Activated CD4-positive, alpha-beta memory T cell treated with anti-CD3 and anti-CD28 coated beads, Interleukin-2, amount 10 ng/mL, durations not matched to agents 7 days and 5 days (primary cell): ENCODE data around the gene RANGAP1. TPM values are rescaled to one million over a fixed set of nuclear protein-coding genes. Genes with fewer than 3 reads are reported as not detected.

Source experiments
- CTCF ChIA-PET: fragments of 350-600 bp; sonication (Branson Sonifier 250); formaldehyde crosslinking; loops from one replicate; lab custom pipeline; 2021; ENCODE audit warnings: antibody characterized with exemption, inconsistent platforms; lab: Charles Lee
- POLR2A ChIA-PET: fragments of 350-600 bp; sonication (Branson Sonifier 250); formaldehyde crosslinking; loops from one replicate; lab custom pipeline; 2021; ENCODE audit warnings: antibody characterized with exemption; lab: Charles Lee
- DNase-seq: peaks from one replicate; pipeline ENCODE4 v3.0.0-alpha.2; 2020
- H3K27ac Mint-ChIP-seq: one replicate; pipeline ENCODE4 v1.8.0; 2021; ENCODE audit warnings: mild to moderate bottlenecking, mixed read lengths
- H3K27me3 Mint-ChIP-seq: one replicate; pipeline ENCODE4 v1.8.0; 2021; ENCODE audit warnings: mixed read lengths
- H3K36me3 Mint-ChIP-seq: one replicate; pipeline ENCODE4 v1.8.0; 2021; ENCODE audit warnings: low read depth, mixed read lengths
- H3K4me1 Mint-ChIP-seq: one replicate; pipeline ENCODE4 v1.8.0; 2021; ENCODE audit warnings: mixed read lengths
- H3K4me3 Mint-ChIP-seq: one replicate; pipeline ENCODE4 v1.8.0; 2021; ENCODE audit warnings: mild to moderate bottlenecking, mixed read lengths
- H3K9me3 Mint-ChIP-seq: one replicate; pipeline ENCODE4 v1.8.0; 2021; ENCODE audit warnings: mixed read lengths
- total RNA-seq, 2 experiments: library from RNA; stranded (reverse); gene quantifications; one replicate each; pipeline ENCODE4 v1.2.3, GENCODE V29; 2021

RANGAP1 gene
- total RNA-seq, 2 experiments from 2014 or later: 98.7 to 99.7 TPM

DNA sequence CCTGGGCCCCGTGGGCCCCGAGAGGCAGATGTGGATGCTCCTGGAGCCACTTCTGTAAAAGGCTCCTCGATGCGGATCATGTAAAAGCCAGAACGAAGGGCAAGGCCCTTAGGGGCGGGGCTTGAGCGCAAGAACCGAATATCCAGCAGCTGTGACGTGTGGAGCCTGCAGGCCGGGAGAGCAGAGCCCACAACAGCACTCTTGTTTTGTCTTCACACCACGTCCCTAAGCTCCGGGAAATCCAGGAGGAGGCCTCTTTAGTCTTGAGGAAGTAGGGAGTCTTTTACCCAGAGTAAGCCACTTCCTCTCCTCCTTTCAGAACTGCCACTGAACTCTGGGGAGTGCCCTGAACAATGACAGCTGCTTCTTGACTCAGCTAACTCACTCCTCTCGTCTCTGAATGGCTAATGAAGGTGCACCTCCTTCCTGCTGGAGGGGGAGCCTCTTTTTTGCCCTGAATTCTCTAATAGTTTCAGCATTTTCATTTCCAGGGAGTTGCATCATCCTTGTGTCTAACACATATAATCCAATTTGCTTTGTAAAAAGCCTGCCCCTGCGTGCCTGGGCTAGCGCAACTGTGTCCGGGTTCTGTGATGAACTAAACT, 68.3 kb downstream of the RANGAP1 start:
- POLR2A ChIA-PET: interaction anchor here (1.1 to 3.6 kb wide), 7 partner anchors 10 to 403 kb away, joined by 3 to 18 read pairs (median 6); partner anchors contain the start of genes ACO2, DESI1, PHF5A and RANGAP1
- Mint-ChIP-seq H3K36me3 (peaks cover 53% of the 10 kb centered on the region), H3K9me3 (no peaks in the 10 kb centered on the region), H3K4me3 (peak overlapping the region; percentile 67), H3K27me3 (no peaks in the 10 kb centered on the region), H3K4me1 (peaks cover 35% of the 10 kb centered on the region), H3K27ac (peak overlapping the region; percentile 86)
- peak; percentile 66 for DNase-seq
- CTCF ChIA-PET: interaction anchor here (1.5 to 2.2 kb wide), 2 partner anchors 20 to 295 kb away, joined by 3 to 9 read pairs; no protein-coding TSS in a partner anchor

DNA sequence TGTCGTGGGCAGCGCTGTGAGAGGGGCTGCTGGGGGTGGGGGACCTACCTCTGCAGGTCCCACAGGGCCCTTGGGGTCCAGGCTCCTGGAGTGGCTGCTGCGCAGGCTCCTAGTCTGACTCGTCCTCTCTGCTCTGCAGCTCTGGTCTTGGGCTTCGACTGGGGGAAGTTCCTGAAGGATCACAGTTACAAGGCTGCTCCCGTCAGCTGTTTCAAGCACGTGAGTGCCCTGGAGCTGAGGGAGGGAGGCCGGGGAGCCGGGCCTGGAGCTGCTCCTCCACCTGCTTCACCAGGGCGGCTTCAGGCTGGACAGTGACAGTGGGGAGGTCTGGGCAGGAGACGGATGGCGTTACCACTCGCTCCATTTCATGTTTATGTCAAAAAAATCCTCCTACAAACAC, 69.0 kb downstream of the RANGAP1 start:
- no peak for DNase-seq
- peaks cover 55% of the 10 kb centered on the region for H3K36me3 Mint-ChIP-seq
- H3K27ac Mint-ChIP-seq: peak overlapping the region; percentile 86
- peaks cover 35% of the 10 kb centered on the region for H3K4me1 Mint-ChIP-seq
- H3K4me3 Mint-ChIP-seq: peak overlapping the region; percentile 67
- H3K9me3 Mint-ChIP-seq: no peaks in the 10 kb centered on the region
- ChIA-PET POLR2A (interaction anchor here (1.1 to 3.6 kb wide), 6 partner anchors 10 to 404 kb away, joined by 3 to 18 read pairs (median 6); partner anchors contain the start of genes ACO2, DESI1, PHF5A and RANGAP1), CTCF (interaction anchor here (1.5 to 2.2 kb wide), 2 partner anchors 21 to 294 kb away, joined by 3 to 9 read pairs; no protein-coding TSS in a partner anchor)
- no peaks in the 10 kb centered on the region for H3K27me3 Mint-ChIP-seq

DNA sequence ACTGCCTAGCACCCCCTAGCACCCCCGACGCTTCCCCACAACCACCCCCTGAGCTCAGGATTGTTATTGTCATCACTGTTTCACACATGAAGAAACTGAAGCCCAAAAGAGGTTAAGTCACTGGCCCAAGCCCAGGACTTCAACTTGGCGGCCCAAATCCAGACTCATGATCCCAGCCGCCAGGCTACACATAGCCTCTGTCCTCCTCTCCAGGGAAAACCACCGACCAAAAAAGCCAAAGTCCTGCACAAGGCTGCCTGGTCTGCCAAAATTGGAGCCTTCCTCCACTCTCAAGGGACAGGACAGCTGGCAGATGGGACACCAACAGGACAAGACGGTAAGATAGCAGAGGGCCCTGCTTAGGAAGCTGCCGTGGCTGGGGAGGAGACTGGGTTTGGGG, 70.1 kb downstream of the RANGAP1 start:
- POLR2A ChIA-PET: no interaction called here
- CTCF ChIA-PET: interaction anchor here (0.5 to 2.2 kb wide), 2 partner anchors 18 to 22 kb away, joined by 4 to 9 read pairs; no protein-coding TSS in a partner anchor
- no peaks in the 10 kb centered on the region for H3K9me3 Mint-ChIP-seq
- H3K36me3 Mint-ChIP-seq: peaks cover 52% of the 10 kb centered on the region
- H3K4me3 Mint-ChIP-seq: peak overlapping the region; percentile 67
- no peak for DNase-seq
- H3K4me1 Mint-ChIP-seq: peaks cover 35% of the 10 kb centered on the region
- H3K27ac Mint-ChIP-seq: peak overlapping the region; percentile 86
- no peaks in the 10 kb centered on the region for H3K27me3 Mint-ChIP-seq

DNA sequence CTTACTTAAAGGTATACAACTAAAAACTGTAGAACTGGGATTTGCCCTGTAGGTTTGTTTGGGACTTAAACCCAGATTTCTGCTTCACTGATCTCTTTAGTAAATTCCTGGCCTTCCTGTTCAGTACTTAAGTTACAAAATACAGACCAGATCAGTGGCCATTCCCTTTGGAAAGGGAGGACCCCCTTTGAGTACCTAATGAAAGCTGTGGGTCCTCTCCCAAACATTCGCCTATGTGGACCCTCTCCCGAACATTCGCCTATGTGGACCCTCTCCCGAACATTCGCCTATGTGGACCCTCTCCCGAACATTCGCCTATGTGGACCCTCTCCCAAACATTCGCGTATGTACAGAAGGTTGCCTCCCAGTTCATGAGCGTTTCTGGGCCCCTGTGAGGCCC, 70.6 kb downstream of the RANGAP1 start:
- DNase-seq: no peak
- Mint-ChIP-seq H3K27ac (peak overlapping the region; percentile 86), H3K4me3 (peak overlapping the region; percentile 67), H3K27me3 (no peaks in the 10 kb centered on the region), H3K9me3 (no peaks in the 10 kb centered on the region), H3K36me3 (peaks cover 52% of the 10 kb centered on the region), H3K4me1 (peaks cover 36% of the 10 kb centered on the region)
- ChIA-PET CTCF (interaction anchor here (2.9 kb wide), 1 partner anchor 22 kb away, joined by 11 read pairs; no protein-coding TSS in a partner anchor), POLR2A (no interaction called here)

DNA sequence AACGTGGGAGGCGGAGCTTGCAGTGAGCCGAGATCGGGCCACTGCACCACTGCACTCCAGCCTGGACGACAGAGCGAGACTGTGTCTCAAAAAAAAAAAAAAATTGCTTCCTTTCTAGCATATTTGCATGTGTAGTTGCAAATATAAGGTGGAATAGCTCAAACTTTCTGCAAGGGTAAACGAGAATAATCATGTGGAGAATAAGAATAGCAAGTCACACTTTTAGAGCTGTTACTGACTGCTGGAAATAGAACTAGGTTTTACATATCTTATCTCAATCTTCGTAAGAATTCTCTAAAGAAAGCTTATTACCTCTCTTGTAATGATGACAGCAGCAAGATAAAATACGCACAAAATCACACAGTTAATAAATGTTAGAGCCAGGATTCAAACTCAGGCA, 79.3 kb downstream of the RANGAP1 start:
- POLR2A ChIA-PET: interaction anchor here (0.6 to 1.7 kb wide), 3 partner anchors 11 to 255 kb away, joined by 3 to 4 read pairs (median 3); no protein-coding TSS in a partner anchor

DNA sequence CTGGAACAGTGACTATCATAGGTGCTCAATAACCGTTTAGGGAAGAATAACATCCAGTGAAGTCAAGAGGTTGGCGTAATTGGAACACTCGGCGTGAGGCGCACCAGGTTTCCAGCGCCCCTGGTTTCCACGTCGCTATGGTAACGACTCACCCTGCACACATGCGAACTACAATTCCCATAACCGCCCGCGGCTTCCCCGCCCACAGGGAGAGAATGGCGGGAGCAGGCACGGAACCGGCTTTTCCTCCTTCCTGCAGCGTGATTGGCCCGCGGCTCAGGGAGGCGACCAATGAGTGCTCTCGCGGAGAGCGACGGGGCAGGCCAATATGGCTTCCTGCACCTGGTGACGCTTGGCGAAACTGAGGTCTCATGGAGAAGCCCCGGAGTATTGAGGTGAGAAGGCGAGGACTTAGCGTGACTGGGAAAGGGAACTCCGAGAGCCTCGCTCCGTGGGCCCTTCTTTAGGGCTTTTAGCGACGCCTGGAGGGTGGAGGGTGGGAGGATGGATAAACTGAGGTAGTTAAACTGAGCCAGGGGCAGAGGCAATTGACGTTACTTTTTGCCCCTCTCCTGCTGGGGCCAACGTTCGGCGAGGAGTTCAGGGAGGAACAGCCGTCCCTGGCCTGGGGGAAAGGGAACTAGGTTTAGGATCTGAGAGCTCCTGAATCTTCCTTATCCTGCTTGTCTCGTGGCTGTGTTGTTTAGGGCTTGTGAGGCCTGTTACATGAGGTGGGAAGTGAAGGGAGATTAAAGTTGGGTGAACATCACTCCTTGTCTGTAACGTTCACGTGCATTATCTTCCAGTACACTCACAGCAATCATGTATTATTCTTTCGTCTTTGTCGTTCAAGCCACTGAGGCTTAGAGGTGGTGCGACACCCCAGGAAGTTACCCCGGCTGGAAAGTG, 80.7 kb downstream of the RANGAP1 start, which contains the start of gene L3MBTL2:
TSS of gene L3MBTL2 (plus strand) at position 321 of the 909 bp plus-strand sequence. CDS start at position 372, 51 bp downstream.
- POLR2A ChIA-PET: no interaction called here
- CTCF ChIA-PET: interaction anchor here (1.0 kb wide), 1 partner anchor 33 kb away, joined by 4 read pairs; no protein-coding TSS in a partner anchor

More for the DNA sequence above, 79.3 kb downstream of the RANGAP1 start:
- peak overlapping the region; percentile 59 for H3K4me3 Mint-ChIP-seq
- no peaks in the 10 kb centered on the region for H3K9me3 Mint-ChIP-seq
- H3K36me3 Mint-ChIP-seq: peaks cover 25% of the 10 kb centered on the region
- H3K27ac Mint-ChIP-seq: peak overlapping the region; percentile 25
- H3K4me1 Mint-ChIP-seq: peaks cover 35% of the 10 kb centered on the region
- DNase-seq: no peak
- CTCF ChIA-PET: interaction anchor here (0.9 to 1.7 kb wide), 3 partner anchors 11 to 284 kb away, joined by 3 to 7 read pairs (median 3); no protein-coding TSS in a partner anchor
- H3K27me3 Mint-ChIP-seq: peaks cover 13% of the 10 kb centered on the region

DNA sequence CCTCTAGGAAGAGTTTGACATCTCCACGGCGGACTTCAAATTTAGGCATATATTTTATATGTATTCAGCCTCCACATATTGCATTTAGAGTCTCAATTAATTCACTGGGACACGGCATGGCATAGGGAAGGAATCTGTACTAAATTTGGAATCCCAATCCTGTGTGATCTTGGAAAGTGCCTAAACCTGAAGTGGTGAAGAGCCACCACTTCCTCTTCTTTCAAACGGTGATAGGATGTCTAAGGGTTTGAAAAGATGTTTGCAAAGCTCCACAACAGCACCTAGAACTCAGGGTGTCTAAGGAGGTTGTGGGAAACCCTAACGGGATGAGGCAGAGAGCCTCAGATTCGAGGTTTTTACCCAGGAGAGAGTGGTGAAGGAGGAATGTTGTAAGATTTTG, 81.9 kb downstream of the RANGAP1 start:
- peak overlapping the region; percentile 3 for H3K4me3 Mint-ChIP-seq
- peaks cover 16% of the 10 kb centered on the region for H3K36me3 Mint-ChIP-seq
- no peaks in the 10 kb centered on the region for H3K9me3 Mint-ChIP-seq
- peaks cover 28% of the 10 kb centered on the region for H3K27me3 Mint-ChIP-seq
- CTCF ChIA-PET: interaction anchor here (0.5 kb wide), 1 partner anchor 869 kb away, joined by 3 read pairs; no protein-coding TSS in a partner anchor
- POLR2A ChIA-PET: no interaction called here
- DNase-seq: no peak
- H3K27ac Mint-ChIP-seq: no peak overlapping the region
- H3K4me1 Mint-ChIP-seq: peaks cover 34% of the 10 kb centered on the region

More for the DNA sequence above, 80.7 kb downstream of the RANGAP1 start, which contains the start of gene L3MBTL2:
- Mint-ChIP-seq H3K9me3 (no peaks in the 10 kb centered on the region), H3K36me3 (peaks cover 21% of the 10 kb centered on the region), H3K4me3 (peak within 1 kb of the TSS; percentile 90), H3K27ac (peak within 1 kb of the TSS; percentile 82), H3K27me3 (peaks cover 21% of the 10 kb centered on the region), H3K4me1 (peaks cover 34% of the 10 kb centered on the region)
- peak; percentile 99 for DNase-seq

DNA sequence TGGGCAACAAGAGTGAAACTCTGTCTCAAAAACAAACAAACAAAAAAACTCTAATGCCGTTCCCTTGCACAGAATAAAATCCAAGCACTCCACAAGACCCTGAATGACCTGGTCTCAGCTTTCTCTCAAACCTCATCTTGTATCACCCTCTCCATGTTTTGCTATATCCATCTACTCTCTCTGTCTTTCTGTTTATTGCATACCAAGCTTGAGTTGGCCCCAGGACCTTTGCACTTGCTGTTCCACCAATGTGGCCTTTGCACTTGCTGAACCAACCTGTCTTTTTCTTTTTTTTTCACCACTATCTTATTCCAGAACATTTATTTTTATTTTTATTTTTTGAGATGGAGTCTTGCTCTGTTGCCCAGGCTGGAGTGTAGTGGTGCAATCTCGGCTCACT, 82.9 kb downstream of the RANGAP1 start:
- peaks cover 13% of the 10 kb centered on the region for H3K36me3 Mint-ChIP-seq
- CTCF ChIA-PET: no interaction called here
- H3K9me3 Mint-ChIP-seq: no peaks in the 10 kb centered on the region
- H3K4me1 Mint-ChIP-seq: peaks cover 37% of the 10 kb centered on the region
- H3K27me3 Mint-ChIP-seq: peaks cover 28% of the 10 kb centered on the region
- POLR2A ChIA-PET: no interaction called here
- no peak overlapping the region for H3K27ac Mint-ChIP-seq
- DNase-seq: no peak
- no peak overlapping the region for H3K4me3 Mint-ChIP-seq

DNA sequence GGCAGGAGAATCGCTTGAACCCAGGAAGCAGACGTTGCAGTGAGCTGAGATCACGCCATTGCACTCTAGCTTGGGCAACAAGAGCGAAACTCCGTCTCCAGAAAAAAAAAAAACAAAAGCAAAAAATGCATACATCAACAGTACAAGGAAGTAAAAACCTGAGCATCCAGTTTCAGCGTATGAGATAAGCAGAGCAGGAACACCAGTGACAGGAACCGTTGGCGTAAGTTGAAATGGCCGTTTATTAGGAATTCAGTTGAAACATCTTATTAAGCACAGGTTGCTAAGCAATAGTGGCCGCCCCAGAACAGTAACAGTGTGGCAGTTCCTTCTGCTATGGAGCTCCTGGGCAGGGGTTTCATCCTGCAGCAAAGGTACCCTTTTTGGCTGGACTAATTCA, 84.8 kb downstream of the RANGAP1 start:
- Mint-ChIP-seq H3K9me3 (no peaks in the 10 kb centered on the region), H3K36me3 (peaks cover 3% of the 10 kb centered on the region), H3K4me1 (peaks cover 34% of the 10 kb centered on the region), H3K27me3 (peaks cover 35% of the 10 kb centered on the region), H3K27ac (no peak overlapping the region), H3K4me3 (no peak overlapping the region)
- no peak for DNase-seq
- ChIA-PET POLR2A (no interaction called here), CTCF (no interaction called here)

DNA sequence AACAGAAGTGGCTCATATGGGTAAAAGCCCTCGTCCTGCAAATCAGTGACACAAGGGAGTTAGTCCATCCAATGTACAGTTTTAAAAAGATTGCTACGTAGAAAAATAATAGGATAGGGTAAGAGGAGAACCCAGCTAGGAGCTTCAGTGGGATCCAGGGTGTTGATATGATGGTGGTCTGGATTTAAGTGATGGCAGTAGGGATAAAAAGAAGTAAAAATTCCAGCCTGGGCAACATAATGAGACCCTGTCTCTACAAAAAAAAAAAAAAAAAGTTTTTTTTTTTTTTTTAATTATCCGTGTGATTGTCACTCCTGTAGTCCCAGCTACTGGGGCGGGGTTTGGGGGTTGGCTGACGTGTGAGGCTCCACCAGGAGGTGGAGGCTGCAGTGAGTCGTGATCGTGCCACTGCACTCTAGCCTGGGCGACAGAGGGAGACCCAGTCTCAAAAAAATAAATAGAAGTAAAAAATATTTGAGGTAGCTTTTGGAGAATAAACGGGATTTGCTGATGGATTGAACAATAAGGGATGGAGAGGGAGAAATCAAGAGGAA, 87.9 kb downstream of the RANGAP1 start:
- Mint-ChIP-seq H3K4me1 (peaks cover 14% of the 10 kb centered on the region), H3K9me3 (no peaks in the 10 kb centered on the region), H3K4me3 (peak overlapping the region; percentile 83), H3K27me3 (peaks cover 27% of the 10 kb centered on the region), H3K36me3 (no peaks in the 10 kb centered on the region), H3K27ac (no peak overlapping the region)
- ChIA-PET CTCF (interaction anchor here (0.6 to 4.5 kb wide), 5 partner anchors 18 to 415 kb away, joined by 3 to 24 read pairs (median 4); partner anchors contain the start of gene RBX1), POLR2A (interaction anchor here (1.6 to 2.3 kb wide), 3 partner anchors 40 to 247 kb away, joined by 6 to 14 read pairs (median 7); partner anchors contain the start of genes EP300 and RBX1)
- peak; percentile 66 for DNase-seq

DNA sequence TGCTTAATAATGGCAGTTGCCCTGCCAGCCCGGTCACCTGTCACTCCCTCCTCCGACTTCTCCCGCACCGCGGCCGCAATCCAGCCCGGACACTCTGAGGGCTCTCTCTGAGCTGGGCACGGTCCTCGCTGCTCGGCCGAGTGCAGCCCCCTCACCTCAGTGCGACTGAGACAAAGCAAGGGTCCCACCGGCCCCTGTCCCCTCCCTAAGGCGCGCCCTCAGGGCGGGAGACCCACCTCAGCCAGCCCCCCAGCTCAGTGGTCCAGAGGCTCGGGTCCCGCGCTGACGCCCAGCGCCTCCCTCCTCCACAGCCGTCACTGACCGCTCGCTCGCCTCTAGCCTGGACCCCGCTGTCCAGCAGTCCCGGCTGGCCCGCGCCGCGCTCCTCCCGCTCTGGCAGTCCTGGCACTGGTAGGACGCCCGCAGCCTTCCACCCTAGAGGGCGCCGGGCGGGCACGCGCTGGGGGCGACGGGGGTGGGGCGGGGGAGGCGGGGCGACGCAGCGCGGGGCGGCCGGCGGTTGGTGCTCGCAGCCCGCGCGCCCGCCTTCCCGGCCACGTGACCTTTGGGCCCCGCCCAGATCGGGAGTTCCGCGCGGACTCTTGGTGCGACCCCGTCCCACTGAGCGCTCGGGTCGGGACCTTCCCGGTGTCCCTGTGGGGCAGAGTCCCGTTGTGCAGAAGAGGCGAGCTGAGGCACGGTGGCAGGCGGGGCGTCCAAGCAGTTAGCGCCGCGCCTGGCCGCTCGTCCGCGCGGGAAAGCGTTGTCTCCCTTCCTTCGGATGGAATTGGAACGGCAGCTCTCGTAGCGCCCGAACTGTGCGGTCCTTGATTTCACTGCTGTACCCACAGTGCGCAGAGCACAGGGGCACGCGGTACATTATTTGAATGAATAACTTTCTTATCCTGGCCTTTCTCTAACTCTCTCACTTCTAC, 88.7 kb downstream of the RANGAP1 start:
- Mint-ChIP-seq H3K27me3 (peaks cover 26% of the 10 kb centered on the region), H3K9me3 (no peaks in the 10 kb centered on the region), H3K27ac (no peak overlapping the region), H3K4me3 (peak overlapping the region; percentile 83), H3K36me3 (no peaks in the 10 kb centered on the region), H3K4me1 (peaks cover 14% of the 10 kb centered on the region)
- DNase-seq: peak; percentile 81
- ChIA-PET POLR2A (interaction anchor here (0.6 to 2.3 kb wide), 6 partner anchors 25 to 246 kb away, joined by 3 to 14 read pairs (median 6); partner anchors contain the start of genes EP300 and RBX1), CTCF (interaction anchor here (0.7 to 4.5 kb wide), 4 partner anchors 19 to 274 kb away, joined by 3 to 24 read pairs (median 8); partner anchors contain the start of gene RBX1)
